GM19438 (cell line): ENCODE results near the gene NRN1.
"Not testable (repeated sequence)": the region's sequence is repeated elsewhere in the genome, so short reads cannot be mapped to it uniquely, and the experiment has no call there.

Experiments
- ATAC-seq: cut with Tn5 transposase; IDR thresholded peaks from one replicate; pipeline ENCODE4 v1.9.1; 2021; ENCODE audit warnings: low read depth; ENCODE audit not compliant: unreplicated experiment

The NRN1 gene

DNA sequence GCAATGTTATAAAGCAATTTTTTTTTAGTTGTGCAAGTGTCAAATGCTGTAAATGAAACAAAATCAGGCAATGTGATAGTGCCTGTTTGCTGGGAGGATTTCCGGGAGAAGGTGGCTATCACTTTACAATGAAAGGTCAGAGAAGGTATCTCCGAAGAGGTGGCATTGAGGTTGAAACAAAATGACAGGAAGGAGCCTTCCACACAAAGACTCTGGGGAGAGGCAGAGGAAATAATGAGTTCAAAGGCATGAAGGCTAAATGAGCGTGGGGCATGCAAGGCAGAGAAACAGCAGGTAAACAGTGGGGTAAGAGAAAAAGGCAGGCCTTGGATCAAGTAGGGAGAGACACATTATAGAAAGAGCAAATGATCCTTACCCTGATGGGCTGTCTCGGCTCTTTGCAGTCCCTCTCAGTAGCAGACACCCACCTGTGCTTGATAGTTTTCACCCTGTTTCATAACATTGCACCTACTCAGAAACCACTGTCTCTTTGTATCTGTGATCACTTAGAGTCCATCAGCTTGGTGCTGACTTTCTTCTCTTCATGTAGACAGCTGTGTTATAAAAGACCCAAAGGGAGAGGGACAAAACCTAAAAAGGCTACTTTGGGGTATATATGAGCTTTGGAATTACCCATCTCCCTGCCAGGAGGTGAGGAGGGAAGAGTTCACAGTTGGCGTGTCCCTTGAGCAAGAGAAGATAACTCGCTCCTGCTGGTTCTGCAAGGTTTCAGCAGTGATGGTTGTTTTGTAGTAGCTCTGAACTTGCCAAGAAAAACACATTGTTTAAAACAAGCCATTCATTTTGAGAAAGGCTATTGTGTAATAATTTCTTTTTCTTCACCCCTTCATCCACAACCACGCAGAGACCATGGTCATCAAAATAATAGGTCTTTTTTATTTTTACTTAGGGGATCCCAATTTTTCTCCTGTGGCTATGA is 22.3 kb downstream of the NRN1 start:
- ATAC-seq: no peak

DNA sequence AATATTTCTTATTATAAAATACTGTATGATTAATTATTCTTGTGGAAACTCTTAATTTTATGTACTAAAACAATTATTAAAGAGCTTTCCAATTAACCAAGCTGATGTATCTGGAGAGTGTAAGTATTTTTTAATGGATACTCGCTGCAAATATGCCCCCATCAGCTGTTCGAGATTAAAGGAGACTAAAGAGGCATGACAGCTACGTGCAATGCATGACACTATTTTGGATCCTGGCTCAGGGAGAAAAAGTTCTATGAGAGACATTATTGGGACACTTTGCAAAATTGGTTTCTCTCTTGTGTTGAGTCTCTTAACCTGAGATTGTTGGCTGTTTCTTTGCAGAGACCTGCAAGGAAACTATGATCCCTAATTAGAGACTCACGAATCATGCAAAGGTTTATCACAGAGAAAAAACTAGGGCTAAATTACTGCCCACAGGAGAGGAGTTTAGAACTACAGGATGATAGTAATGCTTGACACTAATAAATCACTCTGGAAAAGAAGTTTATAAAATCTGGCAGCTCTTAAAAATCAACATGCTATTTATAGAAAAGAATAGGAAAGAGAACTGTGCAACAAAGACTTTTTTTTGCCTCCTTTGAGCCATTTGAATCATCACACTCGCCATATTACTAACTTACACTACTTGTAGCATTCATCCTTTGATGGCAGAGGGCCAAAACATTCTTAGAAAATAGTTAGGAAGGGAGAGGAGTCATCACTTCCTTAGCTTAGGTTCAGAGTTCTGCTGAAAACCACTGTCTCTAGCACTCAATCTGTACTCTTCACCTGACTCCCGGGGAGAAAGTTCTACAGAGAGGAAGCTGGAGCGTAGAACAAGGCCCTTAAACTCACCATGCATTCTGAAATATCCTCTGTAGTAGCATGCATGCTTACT is 25.3 kb downstream of the NRN1 start:
- no peak for ATAC-seq

DNA sequence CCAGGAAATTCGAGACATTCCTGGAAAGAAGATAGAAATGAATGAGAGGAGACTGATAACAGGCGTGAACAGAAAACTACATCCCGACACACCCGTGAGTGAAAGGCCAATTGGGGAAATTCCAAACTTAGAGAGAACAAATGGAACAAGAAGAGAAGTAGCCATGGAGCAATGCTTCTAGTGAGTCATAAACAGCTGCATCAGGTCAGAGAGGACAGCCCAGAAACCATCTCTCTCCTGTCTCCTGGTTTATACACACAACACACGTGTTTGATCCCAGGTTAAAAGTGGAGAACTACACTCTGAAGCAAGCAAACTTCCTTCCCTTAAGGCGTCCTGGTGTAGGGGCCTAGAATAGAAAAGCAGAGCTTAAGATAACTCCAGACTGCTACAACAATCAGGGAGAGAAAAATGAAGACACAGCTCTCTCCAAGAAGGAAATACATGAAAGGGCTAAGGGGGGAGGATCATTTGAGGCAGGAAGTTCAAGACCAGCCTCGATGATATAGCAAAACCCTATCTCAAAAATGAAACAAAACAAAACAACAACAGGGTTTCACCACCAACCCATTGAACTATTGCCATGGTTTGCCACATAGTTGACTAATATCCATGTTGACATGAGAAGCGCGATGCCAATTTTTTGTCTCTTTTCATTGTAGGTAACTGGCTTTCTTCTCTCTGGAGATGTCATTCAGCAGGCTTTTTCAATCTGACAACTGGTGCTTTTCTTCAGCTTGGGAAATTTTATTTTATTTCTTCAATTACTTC is 26.9 kb downstream of the NRN1 start:
- ATAC-seq: no peak

DNA sequence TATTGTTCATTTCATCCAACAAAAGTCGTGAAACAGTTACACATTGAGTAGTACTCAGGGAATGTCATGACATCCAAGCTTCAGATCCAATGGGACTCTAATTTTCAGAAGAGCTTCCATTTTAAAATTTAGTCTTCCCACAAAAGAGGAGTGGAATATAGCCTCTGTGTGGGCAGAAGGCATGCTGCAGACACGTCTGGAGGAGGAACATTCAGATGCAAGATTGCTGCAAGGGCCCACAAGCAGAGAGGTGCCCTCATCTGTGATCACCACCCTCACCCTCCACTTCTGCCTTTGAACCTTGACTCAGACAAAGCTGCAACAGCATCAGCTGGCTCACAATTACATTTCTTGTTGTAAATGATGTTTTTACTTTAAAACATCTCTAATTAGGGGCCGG is 29.9 kb downstream of the NRN1 start:
- ATAC-seq: no peak

DNA sequence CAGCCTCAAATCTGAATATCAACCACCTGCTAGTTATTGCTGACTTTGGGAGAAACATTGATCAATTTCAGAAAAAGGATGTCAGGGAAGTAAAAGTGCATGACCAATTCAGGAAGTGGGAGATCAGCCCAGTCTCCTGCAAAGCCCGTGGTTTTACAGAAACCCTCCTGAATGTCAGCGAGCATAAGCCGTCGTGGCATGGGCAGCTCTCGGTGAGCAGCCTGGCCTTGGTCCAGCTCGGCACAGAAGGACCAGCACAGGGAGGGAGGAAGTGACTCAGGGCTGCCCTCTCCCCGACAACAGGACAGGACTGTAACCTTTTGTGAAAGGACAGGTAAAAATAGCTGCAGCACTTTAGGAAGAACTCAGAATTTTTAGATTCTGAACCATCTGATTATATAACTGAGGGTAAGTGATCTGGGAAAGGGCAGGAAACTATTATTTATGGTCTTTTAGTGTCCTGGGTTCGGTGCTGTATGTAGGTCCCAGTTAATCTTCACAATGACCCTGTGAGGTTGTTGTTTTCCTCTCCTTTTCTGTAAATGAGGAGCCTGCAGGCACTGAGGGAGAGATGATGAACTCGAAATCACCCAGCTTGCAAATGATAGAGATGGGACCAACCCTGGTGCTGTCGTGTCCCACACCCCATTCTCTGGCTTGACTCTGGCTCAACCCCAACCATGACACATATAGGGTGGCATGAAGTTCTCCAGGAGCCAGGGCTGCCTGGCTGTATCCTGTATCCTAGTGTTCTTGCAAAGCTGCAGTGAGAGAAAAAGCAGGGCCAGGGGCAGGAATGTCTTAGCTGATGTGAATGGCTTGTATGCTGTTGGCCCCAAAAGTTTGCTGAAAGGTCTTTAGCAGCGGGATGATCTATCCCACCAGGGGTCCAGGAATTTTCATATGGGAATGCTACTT is 37.6 kb downstream of the NRN1 start:
- ATAC-seq: no peak

DNA sequence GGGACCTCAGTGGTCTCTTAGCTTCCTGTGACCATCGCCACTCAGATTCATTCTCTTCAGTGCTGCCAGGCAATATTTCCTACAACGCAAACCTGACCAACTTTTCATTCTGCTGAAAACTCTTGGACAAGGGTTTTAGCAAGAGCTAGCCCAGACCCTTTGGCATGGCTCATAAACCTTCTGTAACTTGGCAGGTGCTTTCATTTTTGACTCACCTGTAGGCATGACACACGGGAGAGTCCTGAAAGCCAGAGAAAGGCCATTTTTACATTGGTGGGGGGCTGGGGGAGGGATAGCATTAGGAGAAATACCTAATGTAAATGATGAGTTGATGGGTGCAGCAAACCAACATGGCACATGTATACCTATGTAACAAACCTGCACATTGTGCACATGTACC is 38.7 kb downstream of the NRN1 start:
- ATAC-seq: not testable (repeated sequence)

DNA sequence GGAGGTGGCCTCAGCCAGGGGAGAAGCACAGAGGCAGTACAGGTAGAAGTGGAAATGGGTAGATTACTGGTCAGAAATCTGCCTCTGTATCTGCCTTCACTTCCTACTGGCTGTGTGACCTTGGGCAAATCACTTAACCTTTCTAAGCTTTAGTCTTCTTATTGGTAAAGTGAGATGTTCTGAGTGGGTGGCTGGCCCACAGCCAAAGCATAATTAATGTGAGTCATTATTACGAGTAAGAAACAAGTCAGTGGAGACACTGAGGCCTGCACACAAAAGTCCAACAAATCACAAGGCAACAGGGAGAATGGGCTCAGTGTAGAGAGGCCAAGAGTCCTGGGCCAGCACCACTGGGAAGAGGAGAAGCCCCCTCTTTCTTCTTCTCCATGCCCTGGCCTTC is 39.1 kb downstream of the NRN1 start:
- ATAC-seq: no peak

DNA sequence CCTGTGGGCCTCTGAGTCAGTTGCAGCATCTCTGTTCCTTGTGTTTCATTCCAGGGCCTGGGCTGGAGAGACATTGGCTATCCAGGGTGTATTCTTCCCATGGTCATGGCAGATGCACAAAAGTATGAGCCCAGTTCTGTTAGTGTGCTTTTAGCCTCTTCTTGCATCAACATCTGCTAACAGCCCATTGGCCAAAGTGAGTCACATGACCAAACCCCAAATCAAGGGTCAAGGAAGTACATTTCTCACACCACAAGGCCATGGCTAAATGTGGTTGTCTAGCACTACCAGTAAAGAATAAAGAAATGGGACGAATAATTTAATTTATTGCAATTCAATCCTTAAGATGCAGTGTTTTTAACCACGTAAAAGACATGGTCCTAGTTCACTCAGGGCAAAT is 43.9 kb downstream of the NRN1 start:
- no peak for ATAC-seq

DNA sequence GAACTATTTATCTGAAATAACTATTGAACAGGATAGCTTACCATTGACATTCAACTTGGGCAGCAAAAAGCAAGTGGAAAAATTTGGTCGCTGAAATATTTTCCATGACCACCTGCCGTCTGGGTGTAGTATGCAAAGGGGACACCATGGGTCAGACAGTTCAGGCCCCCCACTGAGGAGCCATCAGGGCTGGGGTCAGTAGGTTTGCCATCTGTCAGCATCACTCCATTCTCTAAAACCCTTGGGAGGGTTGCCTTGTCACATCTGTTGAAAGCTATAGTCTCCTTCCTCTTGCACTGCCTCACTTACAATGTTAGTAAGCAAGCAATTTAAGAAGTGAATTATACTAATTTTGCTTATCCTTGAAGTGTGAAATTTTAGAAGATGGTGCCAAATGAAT is 44.9 kb downstream of the NRN1 start:
- no peak for ATAC-seq

DNA sequence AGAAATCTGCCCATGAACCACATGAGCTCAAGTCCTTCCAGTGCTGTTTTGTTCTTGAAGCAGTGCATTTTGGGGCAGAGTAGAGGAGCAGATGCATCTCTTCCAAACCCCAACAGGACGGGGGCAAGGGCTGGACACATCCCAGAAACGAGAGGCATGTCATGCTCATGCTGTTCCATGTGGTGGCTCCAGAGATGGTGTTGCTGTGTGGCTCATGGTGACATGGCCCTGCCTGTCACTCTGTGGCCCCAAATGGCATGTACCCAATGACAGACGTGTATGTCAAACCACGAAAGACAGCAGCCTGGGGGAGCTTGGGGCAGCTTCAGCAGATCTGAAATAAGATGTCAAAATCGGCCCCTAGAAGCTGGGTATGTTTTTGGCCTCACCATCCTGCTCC is 46.3 kb downstream of the NRN1 start:
- no peak for ATAC-seq

DNA sequence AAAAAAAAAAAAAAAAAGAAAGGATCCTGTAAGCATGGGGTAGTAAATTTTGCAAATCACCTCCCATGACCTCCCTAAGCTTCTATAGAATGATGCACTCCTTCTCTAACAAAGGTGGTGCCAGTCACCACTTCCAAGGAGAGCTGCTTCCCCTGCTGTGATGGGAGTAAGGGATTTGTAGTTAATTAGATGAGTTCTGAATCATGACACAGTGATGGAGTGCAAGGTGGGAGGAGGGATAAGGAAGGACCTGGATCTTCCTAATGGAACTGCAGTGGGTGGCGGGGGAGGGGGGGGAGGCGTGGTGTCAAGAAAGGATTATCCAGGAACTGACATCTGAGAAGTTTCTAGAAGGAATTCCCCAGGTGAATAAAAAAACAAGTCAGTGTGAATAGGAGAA is 47.8 kb downstream of the NRN1 start:
- no peak for ATAC-seq

DNA sequence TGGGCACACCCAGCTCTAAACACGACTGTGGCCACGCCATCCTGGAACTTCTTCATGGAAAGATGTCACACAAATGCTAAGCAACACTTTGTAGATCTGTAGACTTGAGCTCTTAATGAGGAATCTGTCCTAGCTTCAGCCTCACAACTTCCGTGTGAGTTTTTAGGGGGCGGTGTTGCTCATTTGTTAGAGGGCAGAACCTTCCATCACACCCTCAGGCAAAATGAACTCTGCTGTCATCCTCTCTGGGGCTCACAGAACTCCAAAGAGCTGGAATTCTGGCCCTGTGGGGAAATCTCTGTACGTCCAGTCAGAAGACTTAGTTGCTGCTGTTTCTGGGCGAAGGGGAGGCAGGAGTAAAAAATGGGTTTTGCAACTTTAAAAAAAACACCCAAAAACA is 49.8 kb downstream of the NRN1 start:
- no peak for ATAC-seq

DNA sequence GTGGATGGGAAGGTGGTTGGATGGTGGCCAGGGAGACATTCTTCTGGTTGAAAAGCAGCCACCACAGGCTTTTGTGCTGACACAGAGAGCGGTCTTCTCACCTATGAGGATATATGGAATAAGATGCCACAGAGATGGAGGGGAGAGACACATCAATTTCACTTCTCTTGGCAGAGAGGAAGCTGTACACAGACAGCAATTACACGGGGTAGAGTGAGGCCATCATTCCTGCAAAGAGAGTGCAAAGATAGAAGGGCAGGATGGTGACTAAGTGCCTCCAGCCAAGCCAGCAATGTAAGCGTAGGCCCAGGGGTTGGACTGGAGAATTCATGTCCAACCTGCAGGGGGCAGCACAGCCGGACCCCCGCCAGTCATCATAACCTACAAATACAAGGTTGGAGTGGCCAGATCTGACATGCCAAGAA is 56.4 kb downstream of the NRN1 start:
- ATAC-seq: no peak
